K562 (cell line): ENCODE results near the gene CAMK2G. TPM values are rescaled to one million over a fixed set of nuclear protein-coding genes. Genes with fewer than 3 reads are reported as not detected.

Experiments
- BRF1 ChIP-seq: IDR thresholded peaks from 3 replicates; pipeline ENCODE4 v1.6.1; 2011; ENCODE audit warnings: borderline replicate concordance, mild to moderate bottlenecking; ENCODE audit not compliant: insufficient read length; ENCODE audit errors: extremely low read depth
- CREB3 ChIP-seq: fragments of 450-650 bp; conservative IDR thresholded peaks from 2 replicates; pipeline ENCODE4 v1.6.1; 2016; ENCODE audit warnings: missing genetic modification characterization, low read depth, mild to moderate bottlenecking, missing compliant biosample characterization, moderate library complexity
- DLX4 ChIP-seq: fragments of 250-450 bp; sonication (Bioruptor Pico); IDR thresholded peaks from 2 replicates; pipeline ENCODE4 v1.6.1; 2021; ENCODE audit warnings: mild to moderate bottlenecking
- FOXA3 ChIP-seq, 2 experiments: fragments of 450-650 bp in 1 of 2; sonication (generic) in 1 of 2; formaldehyde crosslinking; IDR thresholded peaks in 1 of 2; conservative IDR thresholded peaks in 1 of 2; 2 replicates each; pipeline versions ENCODE4 v1.4.0 to v1.8.0; 2020 to 2022; ENCODE audit warnings: mild to moderate bottlenecking in 2 of 2, missing genetic modification reagents in 1 of 2
- HDAC8 ChIP-seq: fragments of 450-650 bp; IDR thresholded peaks from 2 replicates; pipeline ENCODE4 v1.6.1; 2016; ENCODE audit warnings: mild to moderate bottlenecking, missing genetic modification characterization, moderate library complexity, missing compliant biosample characterization
- HES1 ChIP-seq: fragments of 450-650 bp; IDR thresholded peaks from 2 replicates; pipeline ENCODE4 v1.6.1; 2016; ENCODE audit warnings: low read depth, mild to moderate bottlenecking, moderate library complexity
- IRF1 ChIP-seq: sonication (generic); formaldehyde crosslinking; IDR thresholded peaks from 2 replicates; pipeline ENCODE4 v1.8.0; 2022; ENCODE audit warnings: missing genetic modification reagents, mild to moderate bottlenecking, borderline replicate concordance
- IRF2 ChIP-seq: sonication (generic); formaldehyde crosslinking; IDR thresholded peaks from 2 replicates; pipeline ENCODE4 v1.8.1; 2022; ENCODE audit warnings: mild to moderate bottlenecking, missing genetic modification reagents
- KLF1 ChIP-seq: fragments of 450-650 bp; IDR thresholded peaks from 2 replicates; pipeline ENCODE4 v1.6.1; 2016; ENCODE audit warnings: missing genetic modification characterization, missing compliant biosample characterization
- MXI1 ChIP-seq: IDR thresholded peaks from 2 replicates; pipeline ENCODE4 v1.6.1; 2011; ENCODE audit warnings: low read depth, mild to moderate bottlenecking, improper control_type of control experiment, low read length
- NCOA2 ChIP-seq, 2 experiments: fragments of 450-650 bp; IDR thresholded peaks; 2 replicates each; pipeline ENCODE4 v1.6.1; 2018; ENCODE audit warnings: mild to moderate bottlenecking in 2 of 2, moderate library complexity in 1 of 2; ENCODE audit not compliant: partially characterized antibody in 2 of 2
- POLR2AphosphoS2 ChIP-seq: IDR thresholded peaks from 2 replicates; pipeline ENCODE4 v1.6.1; 2012; ENCODE audit warnings: low read length, improper control_type of control experiment
- RBM17 ChIP-seq: fragments of 200-400 bp; formaldehyde crosslinking; IDR thresholded peaks from 2 replicates; pipeline ENCODE4 v1.6.1; 2017; ENCODE audit warnings: low read depth, mild to moderate bottlenecking, low read length, borderline replicate concordance
- SIX5 ChIP-seq, 2 experiments: IDR thresholded peaks; 2 replicates each; pipeline ENCODE4 v1.6.1; 2011; ENCODE audit warnings: low read length in 2 of 2, borderline replicate concordance in 1 of 2, low read depth in 1 of 2, mild to moderate bottlenecking in 1 of 2, moderate library complexity in 1 of 2; ENCODE audit not compliant: insufficient read depth in 1 of 2
- USF1 ChIP-seq: sonication (generic); formaldehyde crosslinking; IDR thresholded peaks from 2 replicates; pipeline ENCODE4 v1.9.0; 2022; ENCODE audit warnings: mild to moderate bottlenecking, missing genetic modification reagents
- ZNF586 ChIP-seq: fragments of 450-650 bp; formaldehyde crosslinking; conservative IDR thresholded peaks from 2 replicates; pipeline ENCODE4 v1.4.0; 2020; ENCODE audit warnings: mild to moderate bottlenecking, moderate library complexity
- ZNF592 ChIP-seq: fragments of 450-650 bp; IDR thresholded peaks from 2 replicates; pipeline ENCODE4 v1.6.1; 2017; ENCODE audit warnings: antibody characterized with exemption, mild to moderate bottlenecking
- ZNF778 ChIP-seq: fragments of 450-650 bp; formaldehyde crosslinking; IDR thresholded peaks from 2 replicates; pipeline ENCODE4 v1.4.0; 2020; ENCODE audit warnings: mild to moderate bottlenecking, moderate library complexity
- polyA plus RNA-seq, 8 experiments: library from polyadenylated mRNA; depleted of rRNA in 4 of 8; stranded (reverse) in 5 of 8; unstranded in 3 of 8; fragments of >200 nt; fragmentation: Nextera tagmentation in 2 of 8; fragmentation: Illumina TruSeq in 1 of 8; extraction: Ambion mirVana in 2 of 8; extraction: Trizol in 1 of 8; gene quantifications; 2 replicates each; pipeline versions ENCODE4 v1.2.1 to v1.2.3, GENCODE V29; 2011 to 2014; ENCODE audit warnings: inconsistent platforms in 1 of 8, missing spikeins in 1 of 8
- total RNA-seq, 7 experiments: library from RNA; depleted of rRNA in 6 of 7; stranded (reverse); fragments of >200 nt in 6 of 7; fragmentation: Illumina TruSeq in 2 of 7; extraction: Trizol in 2 of 7; gene quantifications; 2 replicates each; pipeline versions ENCODE4 v1.2.1 to v1.2.3, GENCODE V29; 2011 to 2021; ENCODE audit warnings: low replicate concordance in 1 of 7

Gene CAMK2G
- total and polyA plus RNA-seq, 9 of the 15 experiments (the other 6 are each of a cell fraction or from before 2014, with no cell fraction given), result 9.0 to 37.9 (median 32.6) TPM

GRCh38 chr10:73809061-73809818, 65.1 kb downstream of the CAMK2G start (continued):
- TF ChIP-seq ZNF592, result 0 out of 2 replicates have a peak, but pooled peaks have one; percentile 35
- no peak for TF ChIP-seq USF1 (CRISPR knock-in tag)
- no peak for TF ChIP-seq ZNF778 (CRISPR knock-in tag)
- TF ChIP-seq NCOA2 (IDR thresholded peaks at IDR 0.05; ENCODE audit: partially characterized antibody in 2 of 2), result no peak
- no peak for TF ChIP-seq KLF1 (tag)
- TF ChIP-seq BRF1, result no peak
- TF ChIP-seq MXI1, result no peak
- TF ChIP-seq CREB3 (tag), result no peak
- TF ChIP-seq HES1, result no peak
- no peak for TF ChIP-seq IRF2
- no peak for TF ChIP-seq IRF1
- TF ChIP-seq FOXA3 (CRISPR knock-in tag; conservative IDR thresholded peaks at IDR 0.05 in 1 of 2, IDR thresholded peaks at IDR 0.05 in 1 of 2), result no peak
- no peak for TF ChIP-seq ZNF586 (CRISPR knock-in tag)
- no peak for TF ChIP-seq POLR2AphosphoS2
- no peak for TF ChIP-seq DLX4 (CRISPR knock-in tag)
- TF ChIP-seq RBM17, result no peak
- no peak for TF ChIP-seq HDAC8 (tag)
- TF ChIP-seq SIX5 (IDR thresholded peaks at IDR 0.05; ENCODE audit: borderline replicate concordance in 1 of 2, insufficient read depth in 1 of 2, low read depth in 1 of 2, low read length in 2 of 2), result no peak
